UCSD-AML1 (cell line): ENCODE data around the gene SEC14L3.
A peak's percentile ranks its signal among the peaks of the same experiment; 100 is the strongest.
"Not testable (repeated sequence)": the region's sequence is repeated elsewhere in the genome, so short reads cannot be mapped to it uniquely, and the experiment has no call there.

ENCODE experiments used
- DNase-seq: peaks from one replicate; lab custom pipeline; 2025; ENCODE audit not compliant: unreplicated experiment; lab: John Stamatoyannopoulos, UW

Gene SEC14L3

DNA sequence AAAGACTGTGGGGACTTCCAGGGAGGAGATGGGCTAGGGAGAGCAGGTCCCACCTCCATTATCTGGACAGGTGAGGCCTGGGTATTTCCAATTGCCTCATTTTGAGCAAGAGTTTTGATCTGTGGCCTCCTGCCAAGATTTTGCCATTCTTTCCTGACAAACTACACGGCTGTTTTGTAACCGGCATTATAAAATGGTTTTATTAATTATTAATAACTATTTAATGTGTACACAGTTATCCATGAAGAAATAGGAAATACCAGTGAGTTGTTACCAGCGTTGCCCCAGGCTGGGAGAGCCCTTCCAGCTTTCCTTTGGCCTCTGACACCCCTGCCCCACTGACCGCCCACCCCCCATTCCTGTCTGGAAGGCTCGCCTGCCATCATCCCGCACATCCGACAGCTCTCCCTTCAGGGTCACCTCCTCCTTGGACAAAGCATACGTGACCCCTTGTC lies 14.9 kb upstream of the SEC14L3 start:
- no peak for DNase-seq

DNA sequence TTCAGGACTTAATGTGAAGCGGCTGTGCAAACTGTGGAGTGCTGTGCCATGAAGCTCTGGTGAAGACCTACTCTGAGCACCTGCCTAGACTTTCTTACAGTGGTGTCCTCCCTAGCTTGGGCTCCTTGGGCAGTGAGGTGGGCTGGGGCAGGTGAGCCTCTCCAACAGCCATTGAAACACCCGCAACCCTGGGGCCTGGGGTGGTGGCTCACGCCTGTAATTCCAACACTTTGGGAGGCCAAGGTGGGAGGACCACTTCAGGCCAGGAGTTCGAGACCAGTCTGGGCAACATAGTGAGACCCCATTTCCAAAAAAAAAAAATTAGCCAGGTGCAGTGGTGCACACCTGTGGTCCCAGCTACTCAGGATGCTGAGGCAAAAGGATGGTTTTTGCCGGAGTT lies 14.3 kb upstream of the SEC14L3 start:
- no peak for DNase-seq

DNA sequence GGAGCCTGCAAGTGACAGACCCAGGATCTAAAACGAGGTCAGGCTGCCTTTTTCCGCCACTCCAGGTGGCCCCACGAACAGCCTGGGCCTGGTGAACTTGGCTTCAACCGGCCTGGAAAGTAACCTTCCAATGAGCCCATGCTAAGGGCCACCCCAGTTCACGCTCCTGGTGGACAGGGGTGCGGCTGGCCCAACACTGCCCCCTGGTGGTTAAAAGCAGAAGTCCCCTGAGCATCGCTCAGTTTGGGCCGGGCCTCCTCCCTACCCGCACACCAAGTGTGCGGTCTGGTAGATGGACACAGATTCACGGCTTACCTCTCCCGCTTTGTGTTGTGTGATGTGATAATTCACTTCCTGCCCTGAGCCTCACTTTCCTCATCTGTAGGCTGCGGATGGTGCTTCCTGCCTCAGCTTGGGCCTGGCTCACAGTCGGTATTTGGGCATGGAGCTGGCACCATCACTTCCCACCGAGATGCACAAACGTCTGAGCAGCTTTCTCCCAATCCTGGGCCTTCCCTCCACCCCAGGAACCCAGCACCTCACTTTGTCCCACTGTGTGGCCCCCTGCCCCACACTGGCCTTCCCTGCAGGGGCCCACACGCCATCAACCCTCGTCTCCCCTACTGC lies 13.7 kb upstream of the SEC14L3 start:
- DNase-seq: peak; percentile 69

DNA sequence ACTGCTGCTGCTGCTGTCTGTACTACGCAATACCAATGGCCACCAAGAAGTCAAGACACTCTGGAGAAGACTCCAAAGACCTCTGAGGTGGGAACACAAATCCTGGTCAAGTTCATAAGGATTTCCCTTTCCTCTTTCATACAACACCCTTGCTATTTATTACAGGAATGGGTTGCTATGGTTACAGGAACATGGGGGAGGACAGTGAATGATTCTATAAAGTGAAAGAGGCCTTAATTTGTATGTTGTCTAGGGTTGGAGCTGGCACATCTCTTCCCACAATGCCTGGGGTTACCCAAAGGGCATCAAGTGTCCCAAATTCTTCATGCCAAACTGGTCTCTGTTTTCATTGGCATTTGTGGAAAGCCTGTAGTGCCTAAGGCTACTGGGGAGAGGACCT lies 11.4 kb upstream of the SEC14L3 start:
- no peak for DNase-seq

DNA sequence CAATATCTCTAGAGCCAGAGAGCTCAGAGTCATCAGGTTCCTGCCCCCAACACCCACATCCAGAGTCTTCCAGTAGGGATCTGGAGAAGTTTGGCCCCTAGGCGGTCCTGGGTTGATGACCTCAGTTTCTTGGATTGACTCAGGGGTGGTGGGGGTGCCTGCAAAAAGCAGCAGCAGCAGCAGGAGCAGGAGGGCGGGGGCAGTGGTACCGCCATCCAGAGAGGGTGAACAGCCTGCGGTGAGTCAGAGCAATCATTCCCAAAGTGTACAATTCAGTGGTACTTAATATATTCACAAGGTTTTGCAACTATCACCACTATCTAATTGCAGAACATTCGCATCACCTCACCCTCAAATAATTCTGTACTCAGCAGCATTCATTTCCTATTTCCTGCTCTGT lies 9.9 kb upstream of the SEC14L3 start:
- no peak for DNase-seq

DNA sequence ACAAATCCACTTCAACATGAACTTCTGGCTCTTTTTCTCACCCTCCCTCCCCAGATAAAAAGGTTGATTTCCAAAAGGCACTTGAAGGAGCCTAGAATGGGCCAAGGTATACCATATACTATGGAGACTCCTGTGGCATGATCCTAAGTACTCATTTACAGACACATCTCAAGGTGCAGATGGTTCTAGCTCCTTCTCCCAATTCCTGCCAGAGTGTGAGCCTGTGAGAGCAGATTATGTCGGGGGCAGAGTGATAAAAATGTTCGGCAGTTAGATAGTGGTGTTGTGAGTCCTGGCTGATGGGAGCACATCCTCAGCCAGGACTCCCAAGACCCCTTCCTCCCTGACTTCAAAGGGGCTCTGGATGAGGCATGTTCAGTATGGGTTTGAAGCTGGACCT lies 8.2 kb upstream of the SEC14L3 start:
- no peak for DNase-seq

DNA sequence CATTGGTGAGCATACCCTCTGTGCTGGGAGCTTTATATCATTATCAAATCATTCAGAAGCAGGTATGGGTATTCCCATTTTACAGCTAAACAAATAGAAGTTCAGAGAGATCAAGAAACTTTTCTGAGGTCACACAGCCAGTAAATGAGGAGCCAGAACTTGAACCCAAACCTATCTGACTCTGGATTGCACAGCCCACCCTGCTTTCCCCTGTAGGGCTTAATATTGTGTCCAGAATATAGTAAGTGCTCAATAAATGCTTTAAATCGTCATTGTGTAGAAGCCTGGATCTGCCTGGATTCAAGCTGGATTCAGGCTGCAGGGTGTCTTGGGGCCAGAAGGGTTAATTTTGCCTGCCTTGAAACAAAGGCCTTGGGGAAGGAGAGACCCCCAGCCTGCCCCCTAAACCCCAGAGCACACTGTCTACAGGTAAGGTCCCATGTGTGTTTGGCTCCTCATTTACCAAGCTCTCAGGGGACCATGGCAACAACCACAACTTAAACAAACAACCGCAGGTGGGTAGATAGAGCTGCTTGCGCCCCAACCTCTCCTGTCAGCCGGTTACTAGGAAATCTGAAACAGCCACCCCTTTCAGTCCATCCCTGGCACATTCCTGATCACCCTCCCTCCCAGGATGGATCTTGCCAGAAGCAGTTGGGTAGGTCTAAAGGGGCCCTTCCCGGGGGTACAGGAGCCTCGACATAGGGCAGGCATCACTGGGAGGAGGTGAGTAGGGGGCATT lies 3.0 kb upstream of the SEC14L3 start:
- DNase-seq: no peak

DNA sequence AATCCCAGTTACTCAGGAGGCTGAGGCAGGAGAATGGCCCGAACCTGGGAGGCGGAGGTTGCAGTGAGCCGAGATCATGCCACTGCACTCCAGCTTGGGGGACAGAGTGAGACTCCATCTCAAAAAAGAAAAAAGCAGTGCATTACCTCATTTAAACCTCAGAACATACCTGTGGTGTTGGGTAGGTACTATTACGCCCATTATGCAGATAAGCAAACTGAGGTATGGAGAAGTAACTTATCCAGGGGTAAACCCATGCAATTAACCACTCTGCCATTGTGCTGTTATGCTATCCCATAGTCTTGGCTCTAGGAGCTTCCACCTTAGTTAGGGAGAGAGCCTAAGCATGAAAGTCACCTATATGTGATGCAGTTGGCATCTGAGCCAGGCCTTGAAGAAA lies 2.3 kb upstream of the SEC14L3 start:
- no peak for DNase-seq

DNA sequence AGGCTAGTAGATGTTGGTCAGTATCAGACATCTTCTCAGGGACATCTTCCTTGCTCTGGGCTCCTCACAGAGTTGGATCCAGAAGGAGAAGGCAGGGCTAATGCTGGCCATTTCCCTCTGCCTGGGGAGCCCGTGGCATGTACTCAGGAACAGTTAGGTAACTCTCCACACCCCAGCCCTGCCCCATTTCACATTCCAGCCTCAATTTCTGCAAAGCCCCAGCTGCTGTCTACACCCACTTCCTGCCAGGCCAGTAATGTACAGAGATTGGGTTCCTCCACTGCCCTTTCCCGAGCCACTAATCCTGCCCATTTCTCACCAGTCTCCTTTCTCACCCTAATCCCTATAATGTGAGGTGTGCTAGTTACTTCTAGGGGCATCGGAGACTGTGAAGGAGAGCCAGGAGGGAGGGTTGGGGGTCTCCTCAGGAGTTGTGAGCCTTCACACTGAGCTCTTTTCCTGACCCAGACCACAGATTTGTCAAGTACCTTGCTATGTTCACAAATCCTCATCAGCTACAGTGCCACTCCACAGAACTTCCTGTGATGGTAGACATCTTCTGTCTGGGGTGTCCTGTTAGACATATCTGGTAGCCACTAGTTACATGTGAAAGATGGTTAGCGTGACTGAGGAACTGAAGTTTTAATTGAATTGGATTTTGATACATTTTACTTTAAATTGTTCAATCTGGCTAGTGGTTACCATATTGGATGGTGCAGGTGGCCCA lies 1.3 kb upstream of the SEC14L3 start:
- DNase-seq: no peak

DNA sequence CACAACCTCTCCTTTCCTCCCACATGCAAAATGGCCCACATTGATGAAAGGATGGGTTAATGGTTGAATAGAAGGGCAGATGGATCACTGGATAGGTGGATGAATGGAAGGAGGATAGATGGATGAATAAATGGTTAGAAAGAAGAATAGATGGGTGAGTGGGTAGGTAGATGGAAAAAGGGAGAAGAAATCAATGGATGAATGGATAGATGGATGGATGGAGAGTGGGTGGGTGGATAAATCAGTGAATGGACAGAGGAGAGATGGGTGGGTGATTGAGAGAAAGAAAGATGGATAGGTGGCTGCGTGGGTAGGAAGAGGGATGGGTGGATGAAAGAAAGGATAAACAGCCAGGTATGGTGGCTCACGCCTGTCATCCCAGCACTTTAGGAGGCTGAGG lies 1.2 kb downstream of the SEC14L3 start:
- DNase-seq: no peak

DNA sequence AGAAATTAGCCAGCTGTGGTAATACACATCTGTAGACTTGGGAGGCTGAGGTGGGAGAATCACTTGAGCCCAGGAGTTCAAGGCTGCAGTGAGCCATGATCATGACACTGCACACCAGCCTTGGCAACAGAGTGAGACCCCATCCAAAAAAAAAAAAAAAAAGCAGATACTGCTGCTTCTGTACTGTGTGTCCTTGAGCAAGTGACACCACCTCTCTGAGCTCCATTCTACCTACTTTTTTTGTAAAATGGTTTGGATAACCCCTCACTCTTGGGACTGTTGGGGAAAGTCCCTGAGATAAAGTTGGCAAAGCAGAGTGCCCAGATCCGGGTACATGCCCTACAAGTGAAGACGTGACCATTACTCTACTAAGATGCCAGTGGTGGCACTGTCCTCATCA lies 2.7 kb downstream of the SEC14L3 start:
- DNase-seq: no peak

DNA sequence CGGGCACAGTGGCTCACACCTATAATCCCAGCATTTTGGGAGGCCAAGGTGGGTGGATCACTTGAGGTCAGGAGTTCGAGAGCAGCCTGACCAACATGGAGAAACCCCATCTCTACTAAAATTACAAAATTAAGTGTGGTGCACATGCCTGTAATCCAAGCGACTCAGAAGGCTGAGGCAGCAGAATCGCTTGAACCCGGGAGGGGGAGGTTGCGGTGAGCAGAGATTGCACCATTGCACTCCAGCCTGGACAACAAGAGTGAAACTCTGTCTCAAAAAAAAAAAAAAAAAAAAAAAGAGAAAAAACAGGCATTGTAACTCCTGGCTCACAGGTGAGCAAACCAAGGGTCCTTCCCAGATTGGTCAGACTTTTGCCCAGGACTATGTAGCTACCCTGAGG lies 11.3 kb downstream of the SEC14L3 start:
- not testable (repeated sequence) for DNase-seq

DNA sequence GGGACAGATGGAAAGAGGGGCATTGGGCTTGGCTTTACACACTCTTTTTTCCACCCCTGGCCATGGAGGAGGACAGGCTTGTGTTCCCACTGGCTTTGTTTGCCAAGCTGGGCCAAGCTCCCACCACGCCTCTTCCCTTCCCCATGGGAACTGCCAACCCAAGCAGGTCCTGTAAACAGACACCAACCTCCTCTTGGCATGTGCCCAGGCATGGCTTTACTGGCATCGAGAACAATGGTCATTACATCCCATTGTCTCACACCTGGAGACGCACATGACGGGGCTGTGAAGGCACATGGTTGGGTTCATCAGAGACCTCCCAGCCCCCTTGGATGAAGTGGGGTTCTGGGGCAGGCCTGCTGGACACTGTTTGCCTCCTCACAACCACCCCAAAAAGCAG lies 11.7 kb downstream of the SEC14L3 start:
- no peak for DNase-seq

DNA sequence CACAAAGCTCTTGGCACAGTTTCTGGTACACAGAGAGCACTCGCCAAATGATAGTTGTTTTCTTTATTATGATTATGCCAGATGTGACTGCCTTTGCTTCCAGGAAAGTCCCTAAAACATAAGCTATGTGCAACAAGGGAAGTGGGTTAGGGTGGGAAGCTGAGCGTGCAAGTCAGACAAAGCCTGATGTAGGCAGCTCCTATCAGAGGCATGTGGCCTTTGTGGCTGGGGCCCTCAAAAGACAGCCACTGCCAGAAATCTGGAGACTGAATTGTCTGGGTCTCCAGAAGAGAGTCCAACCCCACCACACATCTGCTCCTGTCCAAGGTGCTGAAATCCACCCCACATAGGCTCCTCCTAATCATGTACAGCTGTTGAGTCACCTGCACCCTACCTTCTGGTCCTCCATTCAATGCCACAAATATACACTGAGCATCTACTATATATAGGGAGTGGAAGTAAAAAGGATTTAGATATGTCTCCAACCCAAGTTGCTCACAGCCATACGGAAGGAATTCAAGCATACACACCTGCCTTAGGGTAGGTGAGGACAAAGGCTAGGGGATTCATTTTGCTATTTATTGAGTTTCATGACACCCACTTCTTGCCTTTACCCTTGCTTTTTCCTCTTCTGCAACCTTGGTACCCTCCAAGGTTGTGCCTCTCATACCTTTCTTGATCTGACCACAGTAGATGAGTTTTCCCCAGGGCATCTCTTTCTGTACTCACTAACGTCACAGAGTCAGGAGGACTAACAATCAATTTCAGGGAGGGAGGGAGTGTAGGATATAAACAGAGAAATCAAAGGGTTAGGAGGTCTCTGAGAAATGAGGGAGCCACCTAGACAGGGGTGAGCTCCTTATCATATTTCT lies 12.4 kb downstream of the SEC14L3 start:
- peak; percentile 20 for DNase-seq

DNA sequence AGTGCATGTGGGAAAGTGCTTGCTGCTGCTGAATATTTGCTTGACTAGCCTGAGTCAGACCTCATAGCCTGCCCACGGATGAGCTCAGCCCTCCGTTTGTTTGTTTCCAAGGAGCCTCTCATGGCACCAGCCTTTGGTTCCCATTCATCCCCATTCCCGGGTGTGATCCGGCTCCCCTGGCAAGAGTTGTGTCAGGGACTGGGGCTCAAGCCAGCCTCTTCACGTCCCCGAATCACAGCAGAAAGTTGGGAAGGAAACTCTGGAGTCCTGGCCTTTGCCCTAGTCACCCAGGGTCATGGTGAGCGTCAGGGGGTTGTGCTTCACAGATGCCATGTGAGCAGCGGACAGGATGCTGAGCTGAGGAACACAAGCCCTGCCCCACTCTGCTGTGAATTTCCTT lies 13.8 kb downstream of the SEC14L3 start:
- no peak for DNase-seq

DNA sequence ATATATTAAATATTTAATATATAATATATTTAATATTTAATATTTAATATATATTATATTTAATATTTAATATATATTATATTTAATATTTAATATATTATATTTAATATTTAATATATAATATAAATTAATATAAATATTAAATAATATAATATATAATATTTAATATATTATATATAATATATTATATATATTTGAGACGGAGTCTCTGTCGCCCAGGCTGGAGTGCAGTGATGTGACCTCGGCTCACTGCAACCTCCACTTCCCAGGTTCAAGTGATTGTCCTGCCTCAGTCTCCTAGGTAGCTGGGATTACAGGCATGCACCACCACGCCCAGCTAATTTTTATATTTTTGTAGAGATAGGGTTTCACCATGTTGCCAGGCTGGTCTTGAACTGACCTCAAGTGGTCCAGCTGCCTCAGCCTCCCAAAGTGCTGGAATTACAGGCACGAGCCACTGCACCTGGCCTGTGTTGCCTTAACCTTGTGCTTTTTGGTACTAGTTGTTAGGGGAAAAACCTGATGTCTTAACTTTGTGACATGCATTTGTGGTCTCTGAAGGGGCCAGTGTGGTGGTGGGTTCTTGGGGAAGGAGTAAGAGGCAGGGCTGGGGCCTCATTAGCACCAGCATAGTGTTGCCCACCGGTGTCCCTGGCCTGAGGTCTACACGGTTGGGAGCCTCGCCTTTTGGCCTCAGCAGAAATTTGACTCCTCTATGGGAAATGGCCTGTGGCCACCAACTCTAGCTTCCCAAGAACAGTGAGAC lies 16.6 kb downstream of the SEC14L3 start:
- DNase-seq: no peak

DNA sequence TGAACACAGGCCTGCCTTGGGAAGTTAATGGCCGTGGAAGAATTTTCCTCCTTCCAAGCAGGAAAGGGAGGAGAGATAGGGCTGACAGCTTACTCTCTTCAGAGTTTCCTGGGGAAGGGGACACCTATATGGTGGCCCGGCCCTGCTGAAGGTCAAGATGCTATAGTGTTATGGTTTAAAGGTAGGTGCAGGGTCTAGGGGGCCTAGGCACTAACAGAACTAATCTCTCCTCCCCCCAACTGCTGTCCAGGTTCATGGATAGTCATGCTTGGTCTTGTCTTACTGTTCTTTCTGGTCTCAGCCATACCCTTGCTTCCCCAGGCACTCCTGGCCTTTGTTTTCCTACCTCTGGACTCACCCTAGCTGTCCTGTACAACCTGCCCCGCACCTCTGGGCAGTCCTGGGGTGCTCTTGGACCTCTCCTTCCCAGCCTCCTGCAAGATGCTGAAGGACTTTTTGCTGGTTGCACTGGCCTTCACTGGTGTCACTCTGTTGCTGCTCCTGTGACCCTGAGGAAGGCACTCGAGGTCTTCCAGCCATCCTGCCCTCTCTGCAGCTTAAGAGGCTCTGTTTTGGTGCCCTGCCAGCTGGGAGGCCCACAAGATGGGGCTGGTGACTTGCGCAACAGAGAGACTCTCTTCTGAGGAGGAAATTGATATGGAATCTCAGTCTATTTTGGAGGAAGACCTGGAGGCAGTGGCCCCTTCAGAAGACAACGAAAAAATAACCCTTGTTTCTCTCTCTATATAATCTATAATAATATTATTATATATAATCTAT lies 17.9 kb downstream of the SEC14L3 start:
- DNase-seq: peak; percentile 16

DNA sequence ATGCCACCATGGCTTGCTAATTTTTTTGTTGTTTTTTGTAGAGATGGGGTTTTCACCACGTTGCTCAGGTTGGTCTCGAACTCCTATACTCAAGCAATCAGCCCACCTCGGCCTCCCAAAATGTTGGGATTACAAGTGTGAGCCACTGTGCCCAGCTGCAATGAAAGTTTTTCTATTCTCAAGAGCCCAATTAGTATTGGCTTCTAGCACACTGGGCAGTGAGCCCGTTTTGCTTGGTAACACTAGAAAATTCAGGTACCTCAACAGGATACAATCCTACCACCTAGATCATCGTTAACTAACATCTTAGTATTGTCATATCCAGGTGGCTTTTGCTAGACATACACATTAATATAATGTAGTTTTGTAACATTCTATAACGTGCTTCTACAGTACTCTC lies 19.0 kb downstream of the SEC14L3 start:
- no peak for DNase-seq

DNA sequence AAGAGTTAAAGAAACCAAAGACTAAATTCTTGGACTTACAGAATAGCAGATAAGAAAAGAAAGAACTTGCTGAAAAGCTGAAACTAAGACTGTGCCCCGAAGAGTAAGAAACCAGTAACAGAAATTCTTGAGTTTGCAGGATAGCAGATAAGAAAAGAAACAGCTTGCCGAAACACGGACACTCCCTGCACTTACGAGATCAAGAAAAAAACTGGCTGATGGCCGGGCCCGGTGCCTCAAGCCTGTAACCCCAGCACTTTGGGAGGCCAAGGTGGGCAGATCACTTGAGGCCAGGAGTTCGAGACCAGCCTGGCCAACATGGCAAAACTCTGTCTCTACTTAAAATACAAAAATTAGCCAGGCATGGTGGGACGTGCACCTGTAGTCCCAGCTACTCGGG lies 20.3 kb downstream of the SEC14L3 start:
- not testable (repeated sequence) for DNase-seq

DNA sequence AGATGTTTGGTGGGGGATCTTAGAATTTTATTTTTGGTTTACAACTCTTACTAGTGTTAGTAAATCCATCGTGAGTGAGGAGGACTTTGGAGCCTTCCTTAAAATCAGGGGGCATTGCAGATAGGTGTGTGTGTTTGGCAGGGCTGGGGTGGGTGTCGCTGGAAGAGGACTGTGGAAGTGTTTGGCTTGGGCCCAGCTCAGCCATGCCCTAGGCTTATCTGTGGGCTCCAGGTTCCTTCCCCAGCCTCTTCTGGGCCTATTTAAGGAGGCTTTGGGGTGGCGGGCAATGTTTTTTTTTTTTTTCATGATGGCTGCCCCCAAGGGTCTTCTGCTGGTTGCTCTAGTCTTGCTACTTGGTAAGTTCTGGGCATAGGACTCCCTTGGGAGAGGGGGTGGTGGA lies 24.2 kb downstream of the SEC14L3 start:
- no peak for DNase-seq
